AG09309 (cell line): ENCODE data around the gene KCNAB2.

ENCODE experiments used
- DNase-seq: peaks from one replicate; pipeline ENCODE4 v3.0.0-alpha.2; 2010; ENCODE audit warnings: low read depth
- H3K4me3 ChIP-seq: 2 replicates; pipeline ENCODE4 v1.5.1; 2011; ENCODE audit warnings: mild to moderate bottlenecking, low read depth, low read length, moderate library complexity; ENCODE audit not compliant: control insufficient read depth
- CTCF ChIP-seq: IDR thresholded peaks from 2 replicates; pipeline ENCODE4 v1.5.1; 2011; ENCODE audit warnings: mild to moderate bottlenecking, low read depth, low read length, inconsistent platforms; ENCODE audit not compliant: insufficient read depth, control insufficient read depth; ENCODE audit errors: missing control alignments

Gene KCNAB2

GRCh38 chr1:6077506-6077905 is 31.8 kb downstream of the KCNAB2 start:
- TF ChIP-seq CTCF, result no peak
- no peak for DNase-seq
- H3K4me3 ChIP-seq, result no peak overlapping the region

- H3K4me3 ChIP-seq, result no peak overlapping the region
- no peak for TF ChIP-seq CTCF
- no peak for DNase-seq
Observed at GRCh38 chr1:6077919-6078318, 32.2 kb downstream of the KCNAB2 start.

- DNase-seq, result no peak
- no peak overlapping the region for H3K4me3 ChIP-seq
- TF ChIP-seq CTCF, result peak; percentile 37
Observed at GRCh38 chr1:6080469-6080868, 34.8 kb downstream of the KCNAB2 start.

- H3K4me3 ChIP-seq, result no peak overlapping the region
- DNase-seq, result no peak
- TF ChIP-seq CTCF, result no peak
Observed at GRCh38 chr1:6081901-6082300, 36.2 kb downstream of the KCNAB2 start.

- peak; percentile 48 for TF ChIP-seq CTCF
- H3K4me3 ChIP-seq, result no peak overlapping the region
- DNase-seq, result no peak
Observed at GRCh38 chr1:6082430-6082971, 36.8 kb downstream of the KCNAB2 start.

- no peak overlapping the region for H3K4me3 ChIP-seq
- no peak for TF ChIP-seq CTCF
Observed at GRCh38 chr1:6083385-6083784, 37.7 kb downstream of the KCNAB2 start.

More at GRCh38 chr1:6083385-6083784, 37.7 kb downstream of the KCNAB2 start:
- DNase-seq, result no peak
